Osteocyte (in vitro differentiated cells): ENCODE measurements around the gene MOGAT1. TPM values are rescaled to one million over a fixed set of nuclear protein-coding genes. Genes with fewer than 3 reads are reported as not detected.

ENCODE experiments used
- DNase-seq: peaks from one replicate; pipeline ENCODE4 v3.0.0; 2021; ENCODE audit warnings: mixed read lengths; ENCODE audit not compliant: unreplicated experiment; ENCODE audit errors: extremely low spot score
- H3K27ac Mint-ChIP-seq: one replicate; pipeline ENCODE4 v1.8.0; 2021; ENCODE audit warnings: mild to moderate bottlenecking, mixed read lengths; ENCODE audit not compliant: unreplicated experiment
- H3K27me3 Mint-ChIP-seq: one replicate; pipeline ENCODE4 v1.8.0; 2021; ENCODE audit warnings: mixed read lengths; ENCODE audit not compliant: unreplicated experiment
- H3K36me3 Mint-ChIP-seq: one replicate; pipeline ENCODE4 v1.8.0; 2021; ENCODE audit warnings: mixed read lengths; ENCODE audit not compliant: unreplicated experiment
- H3K4me1 Mint-ChIP-seq: one replicate; pipeline ENCODE4 v1.8.0; 2021; ENCODE audit warnings: mixed read lengths; ENCODE audit not compliant: unreplicated experiment
- H3K4me3 Mint-ChIP-seq: one replicate; pipeline ENCODE4 v1.8.0; 2021; ENCODE audit warnings: mild to moderate bottlenecking, moderate library complexity, mixed read lengths; ENCODE audit not compliant: unreplicated experiment
- H3K9me3 Mint-ChIP-seq: one replicate; pipeline ENCODE4 v1.8.0; 2021; ENCODE audit warnings: mixed read lengths; ENCODE audit not compliant: unreplicated experiment
- CTCF ChIP-seq: fragments of 200-600 bp; sonication (generic); IDR thresholded peaks from 2 replicates; pipeline ENCODE4 v1.5.0; 2021; ENCODE audit warnings: antibody characterized with exemption, mild to moderate bottlenecking, moderate library complexity
- total RNA-seq: library from RNA; stranded (reverse); gene quantifications from 2 replicates; pipeline ENCODE4 v1.2.1, GENCODE V29; 2021

MOGAT1 gene
- total RNA-seq, 1 donor from 2014 or later, result not detected

- no peaks in the 10 kb centered on the region for H3K9me3 Mint-ChIP-seq
- no peak for TF ChIP-seq CTCF
- no peaks in the 10 kb centered on the region for H3K36me3 Mint-ChIP-seq
- DNase-seq, result no peak
- H3K27me3 Mint-ChIP-seq, result no peaks in the 10 kb centered on the region
- H3K4me1 Mint-ChIP-seq, result peaks cover 44% of the 10 kb centered on the region
- no peak overlapping the region for H3K27ac Mint-ChIP-seq
- H3K4me3 Mint-ChIP-seq, result no peak overlapping the region
Measured at GRCh38 chr2:222728621-222729020, 57.2 kb downstream of the MOGAT1 start.

GRCh38 chr2:222730366-222730999, 59.0 kb downstream of the MOGAT1 start:
- H3K4me3 Mint-ChIP-seq, result no peak overlapping the region
- peaks cover 63% of the 10 kb centered on the region for H3K4me1 Mint-ChIP-seq
- no peak for DNase-seq
- no peaks in the 10 kb centered on the region for H3K27me3 Mint-ChIP-seq
- no peaks in the 10 kb centered on the region for H3K9me3 Mint-ChIP-seq
- no peaks in the 10 kb centered on the region for H3K36me3 Mint-ChIP-seq
- H3K27ac Mint-ChIP-seq, result peak overlapping the region; percentile 65
- no peak for TF ChIP-seq CTCF

- Mint-ChIP-seq H3K4me3 (no peak overlapping the region), H3K27ac (peak overlapping the region; percentile 17), H3K27me3 (no peaks in the 10 kb centered on the region), H3K9me3 (no peaks in the 10 kb centered on the region), H3K36me3 (no peaks in the 10 kb centered on the region), H3K4me1 (peaks cover 69% of the 10 kb centered on the region)
- peak; percentile 17 for DNase-seq
- TF ChIP-seq CTCF, result no peak
Measured at GRCh38 chr2:222731201-222731621, 59.8 kb downstream of the MOGAT1 start.

GRCh38 chr2:222732489-222733178, 61.2 kb downstream of the MOGAT1 start:
- peak; percentile 57 for DNase-seq

More at GRCh38 chr2:222732489-222733178, 61.2 kb downstream of the MOGAT1 start:
- Mint-ChIP-seq H3K27ac (peak overlapping the region; percentile 95), H3K4me1 (peaks cover 76% of the 10 kb centered on the region), H3K4me3 (no peak overlapping the region), H3K27me3 (no peaks in the 10 kb centered on the region), H3K9me3 (no peaks in the 10 kb centered on the region), H3K36me3 (no peaks in the 10 kb centered on the region)
- TF ChIP-seq CTCF, result no peak
